Prostate gland (tissue), 2 donors: ENCODE measurements around the gene RBM15B. TPM values are rescaled to one million over a fixed set of nuclear protein-coding genes. Genes with fewer than 3 reads are reported as not detected.

Source experiments
- DNase-seq: peaks from one replicate; pipeline ENCODE4 v3.0.0-alpha.2; 2019; ENCODE audit warnings: low spot score
- H3K27ac ChIP-seq, 2 donors: fragments of 200-600 bp; sonication (generic); 2 replicates each; pipeline ENCODE4 v1.5.1; 2017 to 2019
- H3K27me3 ChIP-seq: fragments of 200-600 bp; sonication (generic); replicated peaks from 2 replicates; pipeline ENCODE4 v1.5.1; 2019; ENCODE audit not compliant: insufficient read depth
- H3K36me3 ChIP-seq, 2 donors: fragments of 200-600 bp; sonication (generic); 1 replicate in 1 of 2; 2 replicates in 1 of 2; pipeline versions ENCODE4 v1.5.1 to v1.8.1; 2017 to 2019
- H3K4me1 ChIP-seq: fragments of 200-600 bp; sonication (generic); replicated peaks from 2 replicates; pipeline ENCODE4 v1.5.1; 2019
- H3K4me3 ChIP-seq, 2 donors: fragments of 200-600 bp; sonication (generic); 2 replicates each; pipeline ENCODE4 v1.5.1; 2017 to 2019
- H3K9me3 ChIP-seq: fragments of 200-600 bp; sonication (generic); 2 replicates; pipeline ENCODE4 v1.5.1; 2017
- CTCF ChIP-seq, 4 experiments: fragments of 200-600 bp in 2 of 4; fragments of 450-650 bp in 2 of 4; sonication (generic) in 2 of 4; IDR thresholded peaks; 1 replicate in 3 of 4; 2 replicates in 1 of 4; pipeline ENCODE4 v1.5.1; 2016 to 2019; ENCODE audit warnings: antibody characterized with exemption in 4 of 4, mild to moderate bottlenecking in 2 of 4, moderate library complexity in 2 of 4
- POLR2A ChIP-seq: fragments of 450-650 bp; IDR thresholded peaks from one replicate; pipeline ENCODE4 v1.6.1; 2016; ENCODE audit warnings: antibody characterized with exemption, mild to moderate bottlenecking
- POLR2AphosphoS5 ChIP-seq: sonication (generic); formaldehyde crosslinking; IDR thresholded peaks from one replicate; pipeline ENCODE4 v1.6.1; 2017; ENCODE audit warnings: antibody characterized with exemption
- WGBS: methylation state at CpG from one replicate; pipeline ENCODE4 v1.1.5; 2018; 5-methylcytosine and 5-hydroxymethylcytosine counted together
- intact Hi-C: fragments of 100-400 bp; cut with DNase I; formaldehyde crosslinking; loops from one replicate; pipeline ENCODE4 v1.14.2; 2022
- total RNA-seq, 2 donors: library from RNA; depleted of rRNA; stranded (reverse); fragments of >200 nt; gene quantifications; one replicate each; pipeline ENCODE4 v1.1.0, GENCODE V29; 2016

The RBM15B gene
- total RNA-seq, 2 donors from 2014 or later, result 34.1 to 40.1 TPM

GRCh38 chr3:51353691-51354090 lies 37.4 kb upstream of the RBM15B start:
- TF ChIP-seq POLR2AphosphoS5 (no peak), POLR2A (no peak), CTCF (IDR thresholded peaks at IDR 0.05) (no peak)
- Histone ChIP-seq H3K4me3 (no peak overlapping the region), H3K27ac (no peak overlapping the region), H3K36me3 (no peaks in the 10 kb centered on the region), H3K9me3 (no peaks in the 10 kb centered on the region), H3K4me1 (peaks cover 2% of the 10 kb centered on the region), H3K27me3 (no peaks in the 10 kb centered on the region)
- WGBS, result 88% methylated on average over 1 of the region's 1 CpG
- DNase-seq, result no peak
- intact Hi-C loops, result no loop called here

GRCh38 chr3:51354172-51354571 lies 36.9 kb upstream of the RBM15B start:
- TF ChIP-seq POLR2A, result no peak
- no peak for TF ChIP-seq POLR2AphosphoS5
- no peak for TF ChIP-seq CTCF (IDR thresholded peaks at IDR 0.05)
- H3K36me3 ChIP-seq, result no peaks in the 10 kb centered on the region
- no peak for DNase-seq
- no peaks in the 10 kb centered on the region for H3K27me3 ChIP-seq
- peaks cover 2% of the 10 kb centered on the region for H3K4me1 ChIP-seq
- intact Hi-C loops, result no loop called here
- H3K9me3 ChIP-seq, result no peaks in the 10 kb centered on the region
- WGBS, result 86% methylated on average over 2 of the region's 2 CpGs
- H3K27ac ChIP-seq, result no peak overlapping the region
- H3K4me3 ChIP-seq, result no peak overlapping the region

GRCh38 chr3:51354731-51355615 lies 36.1 kb upstream of the RBM15B start:
- intact Hi-C loops, result no loop called here
- WGBS, result 91% methylated on average over 9 of the region's 9 CpGs
- no peaks in the 10 kb centered on the region for H3K27me3 ChIP-seq
- TF ChIP-seq POLR2A (no peak), POLR2AphosphoS5 (no peak), CTCF (IDR thresholded peaks at IDR 0.05) (no peak)
- DNase-seq, result no peak
- no peaks in the 10 kb centered on the region for H3K9me3 ChIP-seq
- H3K36me3 ChIP-seq, result no peaks in the 10 kb centered on the region
- no peak overlapping the region for H3K27ac ChIP-seq
- H3K4me1 ChIP-seq, result peaks cover 2% of the 10 kb centered on the region
- H3K4me3 ChIP-seq, result no peak overlapping the region

- H3K36me3 ChIP-seq, result no peaks in the 10 kb centered on the region
- peak overlapping the region in 1 of 2 donors; percentile 38 for H3K27ac ChIP-seq
- WGBS, result 43% methylated on average over 8 of the region's 8 CpGs
- DNase-seq, result peak; percentile 40
- intact Hi-C loops, result no loop called here
- no peaks in the 10 kb centered on the region for H3K27me3 ChIP-seq
- H3K4me1 ChIP-seq, result peaks cover 2% of the 10 kb centered on the region
- H3K4me3 ChIP-seq, result no peak overlapping the region
- H3K9me3 ChIP-seq, result no peaks in the 10 kb centered on the region
- TF ChIP-seq POLR2A (no peak), POLR2AphosphoS5 (no peak), CTCF (IDR thresholded peaks at IDR 0.05) (no peak)
Observed at GRCh38 chr3:51355891-51356578, 35.0 kb upstream of the RBM15B start.
